NT2/D1 (cell line): ENCODE results near the gene COG4.

Experiments
- SUZ12 ChIP-seq: IDR thresholded peaks from 2 replicates; pipeline ENCODE4 v1.6.1; 2011; ENCODE audit not compliant: insufficient read length, insufficient read depth; ENCODE audit errors: extremely low read depth
- YY1 ChIP-seq: IDR thresholded peaks from 2 replicates; pipeline ENCODE4 v1.6.1; 2011; ENCODE audit not compliant: insufficient read length, insufficient read depth
- ZNF274 ChIP-seq: IDR thresholded peaks from 2 replicates; pipeline ENCODE4 v1.6.1; 2011; ENCODE audit warnings: mild to moderate bottlenecking, low read depth, low read length

DNA sequence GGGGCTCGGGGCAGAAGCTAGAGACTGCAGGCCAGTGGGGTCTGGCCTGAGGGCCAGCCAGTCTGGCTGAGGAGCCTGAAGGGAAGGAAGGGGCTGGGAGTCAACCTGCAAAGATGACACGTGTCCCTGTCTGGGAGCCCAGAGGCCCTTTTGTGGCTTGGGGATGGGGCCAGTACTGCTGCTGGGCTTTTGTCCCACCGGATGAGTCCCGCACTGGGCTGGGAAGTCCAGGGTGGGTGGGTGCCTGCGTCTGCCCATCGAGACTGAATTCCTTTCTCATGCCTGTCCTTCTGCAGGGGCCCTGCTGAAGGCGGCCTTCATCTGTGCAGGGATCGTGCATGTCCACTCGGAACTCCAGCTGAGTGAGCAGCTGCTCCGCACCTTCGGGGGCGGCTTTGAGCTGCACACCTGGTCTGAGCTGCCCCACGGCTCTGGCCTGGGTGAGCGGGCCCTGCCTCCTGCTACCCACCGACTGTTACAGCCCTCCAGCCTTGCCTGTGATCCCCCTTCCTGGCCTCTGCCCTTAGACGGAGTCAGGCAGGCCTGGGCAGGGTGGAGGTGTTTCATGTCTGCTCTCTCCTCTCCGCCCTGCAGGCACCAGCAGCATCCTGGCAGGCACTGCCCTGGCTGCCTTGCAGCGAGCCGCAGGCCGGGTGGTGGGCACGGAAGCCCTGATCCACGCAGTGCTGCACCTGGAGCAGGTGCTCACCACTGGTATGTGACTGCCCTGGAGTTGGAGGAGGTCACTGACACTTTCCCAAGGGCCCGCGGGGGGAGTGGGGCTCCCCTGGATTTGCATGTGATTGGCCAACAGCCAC is 48.1 kb downstream of the COG4 start:
- no peak for TF ChIP-seq YY1
- no peak for TF ChIP-seq ZNF274
- TF ChIP-seq SUZ12: no peak
